HepG2 (cell line): Measurements from ENCODE around the gene PPM1G. TPM values are rescaled to one million over a fixed set of nuclear protein-coding genes. Genes with fewer than 3 reads are reported as not detected.

ENCODE experiments used
- AHDC1 ChIP-seq: sonication (generic); formaldehyde crosslinking; IDR thresholded peaks from 2 replicates; pipeline ENCODE4 v1.5.1; 2020; ENCODE audit warnings: mild to moderate bottlenecking, missing genetic modification reagents, borderline replicate concordance
- ATRX ChIP-seq: sonication (generic); formaldehyde crosslinking; IDR thresholded peaks from 2 replicates; pipeline ENCODE4 v1.4.0; 2020; ENCODE audit warnings: missing genetic modification reagents, borderline replicate concordance
- ELF1 ChIP-seq: sonication (generic); formaldehyde crosslinking; IDR thresholded peaks from 2 replicates; pipeline ENCODE4 v1.4.0; 2020; ENCODE audit warnings: missing genetic modification reagents
- FOXM1 ChIP-seq: sonication (generic); formaldehyde crosslinking; IDR thresholded peaks from 2 replicates; pipeline ENCODE4 v1.5.0; 2020; ENCODE audit warnings: missing genetic modification reagents
- FOXO1 ChIP-seq: sonication (generic); formaldehyde crosslinking; IDR thresholded peaks from 2 replicates; pipeline ENCODE4 v1.4.0; 2020; ENCODE audit warnings: missing genetic modification reagents
- GATA4 ChIP-seq: sonication (generic); IDR thresholded peaks from 2 replicates; pipeline ENCODE4 v1.6.1; 2016; ENCODE audit warnings: antibody characterized with exemption, low read depth, borderline replicate concordance
- HMG20B ChIP-seq: conservative IDR thresholded peaks from 2 replicates; pipeline ENCODE4 v1.6.1; 2016; ENCODE audit warnings: missing genetic modification reagents, missing compliant biosample characterization
- HOXA7 ChIP-seq: sonication (generic); formaldehyde crosslinking; IDR thresholded peaks from 2 replicates; pipeline ENCODE4 v1.8.1; 2022; ENCODE audit warnings: mild to moderate bottlenecking, missing genetic modification reagents, moderate library complexity
- HOXA9 ChIP-seq: sonication (generic); formaldehyde crosslinking; IDR thresholded peaks from 2 replicates; pipeline ENCODE4 v1.8.1; 2022; ENCODE audit warnings: missing genetic modification reagents, mild to moderate bottlenecking, moderate library complexity, borderline replicate concordance
- ISX ChIP-seq: sonication (generic); formaldehyde crosslinking; conservative IDR thresholded peaks from 2 replicates; pipeline ENCODE4 v1.5.0; 2020; ENCODE audit warnings: missing genetic modification reagents
- LCORL ChIP-seq, 2 experiments: fragments of 450-650 bp in 1 of 2; sonication (generic) in 1 of 2; formaldehyde crosslinking in 1 of 2; IDR thresholded peaks; 2 replicates each; pipeline versions ENCODE4 v1.5.0 to v1.6.1; 2017 to 2020; ENCODE audit warnings: antibody characterized with exemption in 1 of 2, missing genetic modification reagents in 1 of 2
- MTF2 ChIP-seq: sonication (generic); formaldehyde crosslinking; IDR thresholded peaks from 2 replicates; pipeline ENCODE4 v1.5.0; 2020; ENCODE audit warnings: missing genetic modification reagents, borderline replicate concordance
- NBN ChIP-seq: fragments of 450-650 bp; conservative IDR thresholded peaks from 2 replicates; pipeline ENCODE4 v1.6.1; 2017
- NFATC3 ChIP-seq: sonication (generic); formaldehyde crosslinking; IDR thresholded peaks from 2 replicates; pipeline ENCODE4 v1.5.1; 2020; ENCODE audit warnings: mild to moderate bottlenecking, missing genetic modification reagents
- POLR2A ChIP-seq, 2 experiments: IDR thresholded peaks; 2 replicates each; pipeline ENCODE4 v1.6.1; 2011; ENCODE audit warnings: low read depth in 2 of 2, low read length in 2 of 2, mild to moderate bottlenecking in 1 of 2, moderate library complexity in 1 of 2; ENCODE audit not compliant: insufficient read depth in 1 of 2
- POLR2AphosphoS5 ChIP-seq: IDR thresholded peaks from 2 replicates; pipeline ENCODE4 v1.6.1; 2012; ENCODE audit warnings: low read depth, low read length
- RBFOX2 ChIP-seq: fragments of 200-400 bp; formaldehyde crosslinking; IDR thresholded peaks from 2 replicates; pipeline ENCODE4 v1.6.1; 2017; ENCODE audit warnings: low read depth, mild to moderate bottlenecking, low read length
- SCMH1 ChIP-seq: sonication (generic); formaldehyde crosslinking; IDR thresholded peaks from 2 replicates; pipeline ENCODE4 v1.9.0; 2021; ENCODE audit warnings: missing genetic modification reagents, mild to moderate bottlenecking, borderline replicate concordance
- SOX5 ChIP-seq: IDR thresholded peaks from 2 replicates; pipeline ENCODE4 v1.6.1; 2016; ENCODE audit warnings: borderline replicate concordance
- TERF1 ChIP-seq: sonication (generic); formaldehyde crosslinking; IDR thresholded peaks from 2 replicates; pipeline ENCODE4 v1.8.0; 2022; ENCODE audit warnings: mild to moderate bottlenecking, missing genetic modification reagents, moderate library complexity
- THAP11 ChIP-seq: IDR thresholded peaks from 2 replicates; pipeline ENCODE4 v1.6.1; 2016; ENCODE audit warnings: missing biosample characterization, missing genetic modification reagents
- TRIM24 ChIP-seq: sonication (generic); formaldehyde crosslinking; IDR thresholded peaks from 2 replicates; pipeline ENCODE4 v1.8.0; 2022; ENCODE audit warnings: mild to moderate bottlenecking, missing genetic modification reagents
- YY1 ChIP-seq: IDR thresholded peaks from 2 replicates; pipeline ENCODE4 v1.6.1; 2011; ENCODE audit warnings: low read length, low read depth, moderate library complexity, mild to moderate bottlenecking; ENCODE audit not compliant: insufficient read depth, insufficient replicate concordance
- ZBTB7B ChIP-seq: sonication (generic); formaldehyde crosslinking; IDR thresholded peaks from 2 replicates; pipeline ENCODE4 v1.4.0; 2020; ENCODE audit warnings: missing genetic modification reagents
- ZFP36L2 ChIP-seq: sonication (generic); formaldehyde crosslinking; IDR thresholded peaks from 2 replicates; pipeline ENCODE4 v1.4.0; 2020; ENCODE audit warnings: missing genetic modification reagents
- ZNF616 ChIP-seq: sonication (generic); formaldehyde crosslinking; IDR thresholded peaks from 2 replicates; pipeline ENCODE4 v1.5.0; 2020; ENCODE audit warnings: low read depth, mild to moderate bottlenecking, missing genetic modification reagents
- ZSCAN20 ChIP-seq: sonication (generic); formaldehyde crosslinking; IDR thresholded peaks from 2 replicates; pipeline ENCODE4 v1.4.0; 2020; ENCODE audit warnings: missing genetic modification reagents, mild to moderate bottlenecking, borderline replicate concordance
- polyA plus RNA-seq, 8 experiments: library from polyadenylated mRNA; depleted of rRNA in 3 of 8; stranded (reverse) in 7 of 8; unstranded in 1 of 8; fragments of >200 nt; fragmentation: Illumina TruSeq in 4 of 8; extraction: Trizol in 4 of 8; gene quantifications; 2 replicates each; pipeline versions ENCODE4 v1.2.1 to v1.2.3, GENCODE V29; 2011 to 2016; ENCODE audit warnings: low read depth in 4 of 8, missing spikeins in 1 of 8, mixed read lengths in 1 of 8; ENCODE audit not compliant: insufficient read depth in 1 of 8
- total RNA-seq, 5 experiments: library from RNA; depleted of rRNA; stranded (reverse); fragments of >200 nt; fragmentation: Illumina TruSeq; extraction: Trizol; gene quantifications; 2 replicates each; pipeline ENCODE4 v1.2.3, GENCODE V29; 2016; ENCODE audit warnings: low read depth in 1 of 5

PPM1G gene
- total and polyA plus RNA-seq, 2 of the 13 experiments (the other 11 are each of a cell fraction or from before 2014, with no cell fraction given) = 58.2 to 213 TPM

GRCh38 chr2:27362678-27363420 lies 46.5 kb downstream of the PPM1G start (continued):
- no peak for TF ChIP-seq THAP11 (CRISPR knock-in tag)
- TF ChIP-seq FOXM1 (CRISPR knock-in tag) = no peak
- no peak for TF ChIP-seq TERF1 (CRISPR knock-in tag)
- TF ChIP-seq AHDC1 (CRISPR knock-in tag) = no peak
- peak; percentile 63; the same call in 1 of the 2 replicates for TF ChIP-seq POLR2AphosphoS5
- TF ChIP-seq GATA4 = no peak
- no peak for TF ChIP-seq ZSCAN20 (CRISPR knock-in tag)
- TF ChIP-seq ELF1 (CRISPR knock-in tag) = no peak
- no peak for TF ChIP-seq FOXO1
- no peak for TF ChIP-seq SOX5 (CRISPR knock-in tag)
- TF ChIP-seq ZFP36L2 (CRISPR knock-in tag) = no peak
- no peak for TF ChIP-seq ZNF616 (CRISPR knock-in tag)
- no peak for TF ChIP-seq NFATC3 (CRISPR knock-in tag)
- no peak for TF ChIP-seq HOXA9 (CRISPR knock-in tag)
- 0 out of 2 replicates have a peak, but pooled peaks have one; percentile 29 for TF ChIP-seq ISX (CRISPR knock-in tag)
- TF ChIP-seq POLR2A (IDR thresholded peaks at IDR 0.05; ENCODE audit: insufficient read depth in 1 of 2, low read depth in 2 of 2, low read length in 2 of 2) = 0 out of 4 replicates have a peak, but pooled peaks of 1 of the 2 experiments have one; percentile 16
- no peak for TF ChIP-seq TRIM24 (CRISPR knock-in tag)
- TF ChIP-seq HMG20B = no peak
- no peak for TF ChIP-seq MTF2 (CRISPR knock-in tag)
- TF ChIP-seq YY1 = no peak
- no peak for TF ChIP-seq NBN
- no peak for TF ChIP-seq HOXA7 (CRISPR knock-in tag)
- no peak for TF ChIP-seq SCMH1
- TF ChIP-seq ATRX (CRISPR knock-in tag) = no peak
- TF ChIP-seq LCORL (IDR thresholded peaks at IDR 0.05) = no peak
- TF ChIP-seq LCORL (CRISPR knock-in tag; IDR thresholded peaks at IDR 0.05) = no peak
- peak; percentile 62 for TF ChIP-seq RBFOX2
- no peak for TF ChIP-seq ZBTB7B (CRISPR knock-in tag)
